Astrocyte of the cerebellum (primary cell): ENCODE data around the gene GJC3.
"Not testable (repeated sequence)": the region's sequence is repeated elsewhere in the genome, so short reads cannot be mapped to it uniquely, and the experiment has no call there.

Source experiments
- DNase-seq: peaks from one replicate; pipeline ENCODE4 v3.0.0-alpha.2; 2011; ENCODE audit warnings: low read depth
- H3K4me3 ChIP-seq: 2 replicates; pipeline ENCODE4 v1.5.1; 2011; ENCODE audit warnings: mild to moderate bottlenecking, low read depth, low read length, moderate library complexity
- in situ Hi-C: cut with HindIII; loops from 2 replicates; pipeline ENCODE4 v1.10.0; 2017; ENCODE audit warnings: low sequenced_read_pairs
- TF ChIP-seq, protein P1 (sequence below): IDR thresholded peaks from 2 replicates; pipeline ENCODE4 v1.5.1; 2012; ENCODE audit warnings: low read length, low read depth, moderate library complexity, mild to moderate bottlenecking; ENCODE audit errors: missing control alignments

Gene GJC3

DNA sequence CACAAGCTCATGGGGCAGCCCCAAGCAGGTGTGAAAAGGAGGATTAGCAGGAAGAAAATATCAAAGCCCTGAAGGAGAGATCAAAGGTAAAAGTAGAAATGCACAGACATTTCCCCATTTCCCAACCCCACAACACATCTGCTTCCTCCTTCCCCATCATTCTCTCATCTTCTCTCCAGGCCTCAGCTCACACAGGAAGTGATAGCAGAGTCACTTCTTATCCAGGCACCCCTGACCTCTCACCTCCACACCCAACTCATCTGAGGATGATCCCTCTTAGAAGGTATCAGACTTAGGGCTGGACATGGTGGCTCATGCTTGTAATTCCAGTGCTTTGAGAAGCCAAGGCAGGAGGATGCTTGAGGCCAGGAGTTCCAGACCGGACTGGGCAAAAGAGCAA is 18.2 kb upstream of the GJC3 start:
- in situ Hi-C loops, result no loop called here
- TF ChIP-seq, protein P1, sequence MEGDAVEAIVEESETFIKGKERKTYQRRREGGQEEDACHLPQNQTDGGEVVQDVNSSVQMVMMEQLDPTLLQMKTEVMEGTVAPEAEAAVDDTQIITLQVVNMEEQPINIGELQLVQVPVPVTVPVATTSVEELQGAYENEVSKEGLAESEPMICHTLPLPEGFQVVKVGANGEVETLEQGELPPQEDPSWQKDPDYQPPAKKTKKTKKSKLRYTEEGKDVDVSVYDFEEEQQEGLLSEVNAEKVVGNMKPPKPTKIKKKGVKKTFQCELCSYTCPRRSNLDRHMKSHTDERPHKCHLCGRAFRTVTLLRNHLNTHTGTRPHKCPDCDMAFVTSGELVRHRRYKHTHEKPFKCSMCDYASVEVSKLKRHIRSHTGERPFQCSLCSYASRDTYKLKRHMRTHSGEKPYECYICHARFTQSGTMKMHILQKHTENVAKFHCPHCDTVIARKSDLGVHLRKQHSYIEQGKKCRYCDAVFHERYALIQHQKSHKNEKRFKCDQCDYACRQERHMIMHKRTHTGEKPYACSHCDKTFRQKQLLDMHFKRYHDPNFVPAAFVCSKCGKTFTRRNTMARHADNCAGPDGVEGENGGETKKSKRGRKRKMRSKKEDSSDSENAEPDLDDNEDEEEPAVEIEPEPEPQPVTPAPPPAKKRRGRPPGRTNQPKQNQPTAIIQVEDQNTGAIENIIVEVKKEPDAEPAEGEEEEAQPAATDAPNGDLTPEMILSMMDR, result no peak
- no peak overlapping the region for H3K4me3 ChIP-seq
- no peak for DNase-seq

DNA sequence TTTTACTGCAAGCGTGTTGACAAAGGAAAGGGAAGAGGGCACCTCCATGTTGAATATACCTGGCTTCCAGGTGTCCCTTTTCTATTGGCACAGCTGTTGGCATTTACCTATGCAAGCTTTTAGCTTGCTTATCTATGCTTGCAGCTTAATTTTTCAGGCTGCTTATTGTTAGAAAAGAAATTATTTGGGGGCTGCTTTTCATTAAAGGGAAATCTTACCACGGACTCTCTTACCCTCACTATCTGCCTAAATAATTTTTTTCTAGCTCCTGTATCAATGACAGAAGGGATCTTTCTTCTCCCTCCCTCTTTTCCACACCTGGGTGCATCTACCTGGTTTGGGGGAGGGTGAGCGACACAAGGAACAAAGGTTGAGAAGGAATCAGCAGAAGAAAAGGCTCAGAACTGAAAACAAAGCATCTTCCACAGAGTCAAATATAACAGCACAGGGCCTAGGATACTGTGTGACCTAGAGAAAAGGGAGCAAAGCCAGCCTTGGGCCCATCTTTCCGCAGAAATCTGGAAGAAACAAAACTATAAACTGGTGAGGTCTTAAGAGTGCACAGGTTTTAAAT is 15.2 kb upstream of the GJC3 start:
- DNase-seq, result no peak
- H3K4me3 ChIP-seq, result no peak overlapping the region
- in situ Hi-C loops, result no loop called here
- TF ChIP-seq, protein P1, result no peak

DNA sequence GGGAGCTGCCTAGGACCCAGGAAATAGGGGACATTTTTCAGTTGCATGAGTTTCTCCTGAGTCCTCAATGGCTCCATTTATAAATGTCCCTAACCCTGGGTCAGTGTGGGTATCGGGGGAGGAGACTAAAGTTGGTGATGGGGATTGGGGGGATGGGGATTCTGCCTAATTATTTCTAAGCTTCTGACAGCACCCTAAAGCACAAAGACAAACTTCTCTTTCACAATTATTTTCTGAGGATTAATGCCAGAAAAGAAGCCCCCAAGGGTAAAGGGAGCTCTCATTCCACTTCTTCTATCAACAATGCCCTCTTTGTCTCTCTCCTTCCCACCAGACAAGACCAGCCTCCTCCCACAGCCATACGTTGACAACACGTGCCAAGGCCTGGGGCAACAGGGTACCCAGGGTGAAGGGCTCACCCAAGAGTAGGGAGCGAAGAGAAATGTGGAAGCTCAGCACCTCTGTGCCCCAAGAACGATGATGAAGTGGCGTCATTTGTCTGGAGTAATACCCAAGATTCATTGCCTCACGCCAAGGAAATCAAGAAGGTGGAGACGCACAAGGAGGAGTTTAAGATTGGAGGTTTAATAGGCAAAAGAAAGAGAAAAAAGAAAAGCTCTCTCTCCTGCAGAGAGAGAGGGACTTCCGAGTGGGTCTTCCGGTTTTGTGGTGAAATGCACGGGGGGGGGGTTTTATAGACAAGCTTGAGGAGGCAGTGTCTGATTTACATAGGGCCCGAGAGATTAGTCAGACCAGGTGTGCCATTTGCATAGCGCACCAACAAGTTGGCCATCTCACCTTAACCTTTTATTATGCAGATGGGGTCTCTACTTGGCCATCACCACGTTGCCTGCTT is 14.4 kb upstream of the GJC3 start:
- H3K4me3 ChIP-seq, result no peak overlapping the region
- in situ Hi-C loops, result no loop called here
- DNase-seq, result no peak
- TF ChIP-seq, protein P1, result no peak

DNA sequence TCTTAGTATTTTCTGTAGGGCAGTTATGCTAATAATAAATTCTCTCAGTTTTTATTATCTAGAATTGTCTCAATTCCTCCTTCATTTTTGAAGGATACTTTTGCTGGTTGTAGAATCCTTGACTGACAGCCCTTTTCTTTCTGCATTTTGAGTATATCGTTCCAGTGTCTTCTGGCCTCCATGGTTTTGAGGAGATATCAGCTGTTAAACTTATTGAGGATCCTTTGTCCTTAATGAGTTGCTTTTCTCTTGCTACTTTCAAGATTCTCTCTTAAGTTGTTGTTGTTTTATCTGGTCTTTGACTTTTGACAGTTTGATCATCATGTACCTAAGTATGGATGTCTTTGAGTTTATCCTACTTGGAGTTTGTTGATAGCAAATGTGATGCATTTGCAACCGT is 8.9 kb upstream of the GJC3 start:
- in situ Hi-C loops, result no loop called here
- TF ChIP-seq, protein P1, result no peak
- H3K4me3 ChIP-seq, result no peak overlapping the region
- no peak for DNase-seq

DNA sequence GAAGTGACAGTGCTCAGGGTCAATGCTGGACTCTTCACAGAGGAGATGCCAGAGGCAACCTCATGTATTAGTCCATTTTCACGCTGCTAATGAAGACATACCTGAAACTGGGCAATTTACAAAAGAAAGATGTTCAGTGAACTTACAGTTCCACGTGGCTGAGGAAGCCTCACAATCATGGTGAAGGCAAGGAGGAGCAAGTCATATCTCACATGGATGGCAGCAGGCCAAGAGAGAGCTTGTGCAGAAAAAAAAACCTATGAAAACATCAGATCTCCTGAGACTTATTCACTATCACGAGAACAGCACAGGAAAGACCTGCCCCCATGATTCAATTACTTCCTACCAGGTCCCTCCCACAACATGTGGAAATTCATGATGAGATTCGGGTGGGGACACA is 5.6 kb upstream of the GJC3 start:
- H3K4me3 ChIP-seq, DNase-seq, in situ Hi-C loops: not testable (repeated sequence)

DNA sequence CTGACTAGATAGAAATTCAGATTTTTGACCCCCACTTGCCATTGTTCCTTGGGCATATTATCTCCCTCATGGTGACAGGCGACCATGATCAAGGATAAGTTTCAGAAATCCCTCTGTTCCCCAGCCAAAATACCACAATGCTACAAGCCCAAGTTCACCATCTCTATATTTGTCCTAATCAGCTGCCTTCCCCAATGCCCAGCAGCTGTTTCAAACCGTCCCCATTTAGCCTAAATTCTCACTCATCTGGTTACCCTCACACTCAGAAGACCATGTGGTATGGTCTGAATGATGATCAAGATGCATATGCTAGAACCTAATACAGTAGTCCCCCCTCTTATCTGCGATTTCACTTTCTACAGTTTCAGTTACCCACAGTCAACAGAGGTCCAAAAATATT is 956 bp upstream of the GJC3 start:
- H3K4me3 ChIP-seq, result no peak overlapping the region
- in situ Hi-C loops, result no loop called here
- no peak for DNase-seq
- TF ChIP-seq, protein P1, result no peak

DNA sequence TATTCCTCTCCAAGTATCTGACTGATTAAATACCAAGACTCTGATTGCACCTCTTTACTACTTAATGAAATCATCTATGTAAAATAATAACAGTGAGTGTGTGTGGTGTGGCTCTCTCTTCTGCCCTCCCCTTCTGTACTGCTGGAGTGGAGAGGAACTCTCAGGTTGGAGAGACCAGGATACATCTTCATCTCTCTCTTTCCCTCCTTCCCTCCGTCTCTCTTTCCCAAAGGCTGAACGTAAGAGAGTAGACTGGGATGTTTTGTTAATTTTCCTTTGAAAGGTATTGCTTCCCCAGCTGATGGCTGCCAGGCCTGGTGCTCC is 272 bp upstream of the GJC3 start:
- no peak overlapping the region for H3K4me3 ChIP-seq
- TF ChIP-seq, protein P1, result no peak
- DNase-seq, result no peak
- in situ Hi-C loops, result no loop called here
